ENCODE results near the gene DNAH2.

Gene DNAH2

GRCh38 chr17:7851438-7852261 is 134.1 kb downstream of the DNAH2 start (continued):
- TF ChIP-seq HOXC10 (CRISPR knock-in tag; IDR thresholded peaks at IDR 0.05) (0 out of 2 replicates have a peak, but pooled peaks have one; percentile 70), ZNF239 (tag by site-specific recombination; IDR thresholded peaks at IDR 0.05) (no peak), ZBTB7A (tag by site-specific recombination; IDR thresholded peaks at IDR 0.05; ENCODE audit: low read depth) (no peak), KLF8 (tag by site-specific recombination; IDR thresholded peaks at IDR 0.05) (0 out of 2 replicates have a peak, but pooled peaks have one; percentile 27), MEIS1 (CRISPR knock-in tag; IDR thresholded peaks at IDR 0.05; ENCODE audit: borderline replicate concordance) (no peak), BCL11B (tag by site-specific recombination; IDR thresholded peaks at IDR 0.05; ENCODE audit: low read depth) (no peak), SP3 (tag by site-specific recombination; IDR thresholded peaks at IDR 0.05) (peak; percentile 42; the same call in 1 of the 2 replicates), ZBTB17 (tag by site-specific recombination; IDR thresholded peaks at IDR 0.05) (peak; percentile 94), ZFHX2 (tag by site-specific recombination; conservative IDR thresholded peaks at IDR 0.05) (no peak)

GRCh38 chr17:7852262-7852670 is 134.7 kb downstream of the DNAH2 start:
- no peak overlapping the region for H3K27ac ChIP-seq (ENCODE audit: extremely low read depth, low read depth, low read length)
- TF ChIP-seq ZNF19 (tag by site-specific recombination; IDR thresholded peaks at IDR 0.05; ENCODE audit: low read depth): no peak
- no peak for TF ChIP-seq ZNF280D (tag by site-specific recombination; IDR thresholded peaks at IDR 0.05)
- peaks cover 11 to 61% of the 10 kb centered on the region in 2 experiments for H3K36me3 ChIP-seq (ENCODE audit: control insufficient read depth in 2 of 2, insufficient read depth in 1 of 2, low read length in 2 of 2)
- H3K4me1 ChIP-seq (ENCODE audit: control insufficient read depth, insufficient read depth, low read length): peaks cover 5% of the 10 kb centered on the region; the same call in 1 of the 2 replicates
- ChIA-PET CTCF (interaction anchor here (2.6 to 2.8 kb wide), 2 partner anchors 27 to 29 kb away, joined by 10 to 17 read pairs; no protein-coding TSS in a partner anchor), POLR2A (no interaction called here)
- no peaks in the 10 kb centered on the region for H3K9me3 ChIP-seq (ENCODE audit: control insufficient read depth, insufficient read depth, low read depth, low read length)
- no peak overlapping the region for H3K4me3 ChIP-seq (ENCODE audit: low read depth, low read length)

- no peak overlapping the region for H3K27ac ChIP-seq (ENCODE audit: extremely low read depth, low read depth, low read length)
- H3K9me3 ChIP-seq (ENCODE audit: control insufficient read depth, insufficient read depth, low read depth, low read length): no peaks in the 10 kb centered on the region
- H3K36me3 ChIP-seq (ENCODE audit: control insufficient read depth in 2 of 2, insufficient read depth in 1 of 2, low read length in 2 of 2): peaks cover 10 to 56% of the 10 kb centered on the region in 2 experiments; a peak in 2 of 3 replicates
- peaks cover 5% of the 10 kb centered on the region; the same call in 1 of the 2 replicates for H3K4me1 ChIP-seq (ENCODE audit: control insufficient read depth, insufficient read depth, low read length)
- ChIA-PET POLR2A (interaction anchor here (1.0 kb wide), 1 partner anchor 8 kb away, joined by 7 read pairs; no protein-coding TSS in a partner anchor), CTCF (interaction anchor here (0.7 to 2.8 kb wide), 2 partner anchors 28 to 60 kb away, joined by 3 to 17 read pairs; no protein-coding TSS in a partner anchor)
- TF ChIP-seq ZBTB20 (tag by site-specific recombination; IDR thresholded peaks at IDR 0.05) (no peak), MZF1 (tag by site-specific recombination; IDR thresholded peaks at IDR 0.05; ENCODE audit: borderline replicate concordance) (no peak), ZNF155 (tag by site-specific recombination; IDR thresholded peaks at IDR 0.05) (no peak), GLIS2 (tag by site-specific recombination; IDR thresholded peaks at IDR 0.05) (peak; percentile 52), SALL2 (tag by site-specific recombination; IDR thresholded peaks at IDR 0.05; ENCODE audit: borderline replicate concordance) (no peak), ZNF138 (tag by site-specific recombination; IDR thresholded peaks at IDR 0.05; ENCODE audit: borderline replicate concordance) (no peak), ZNF530 (tag by site-specific recombination; IDR thresholded peaks at IDR 0.05; ENCODE audit: low read depth) (no peak), ZNF132 (tag by site-specific recombination; IDR thresholded peaks at IDR 0.05; ENCODE audit: borderline replicate concordance) (no peak)
- no peak overlapping the region for H3K4me3 ChIP-seq (ENCODE audit: low read depth, low read length)
These were observed 135.6 kb downstream of the DNAH2 start for GRCh38 chr17:7852919-7853690.

All from HEK293 (cell line).